Stimulated activated CD8-positive, alpha-beta memory T cell treated with anti-CD3 and anti-CD28 coated beads, Interleukin-7, amount 100 ng/mL, for 24 hours (primary cell): ENCODE data around the gene PLA2G4D.

Experiments used
- DNase-seq: peaks from one replicate; pipeline ENCODE4 v3.0.0-alpha.2; 2020; ENCODE audit warnings: low read depth

The PLA2G4D gene

GRCh38 chr15:42072141-42072685, 22.1 kb downstream of the PLA2G4D start:
- DNase-seq = no peak

- no peak for DNase-seq
Observed at GRCh38 chr15:42071717-42072116, 22.6 kb downstream of the PLA2G4D start.

GRCh38 chr15:42070976-42071350, 23.4 kb downstream of the PLA2G4D start:
- DNase-seq = no peak

- DNase-seq = no peak
Observed at GRCh38 chr15:42070279-42070975, 23.9 kb downstream of the PLA2G4D start.

GRCh38 chr15:42069496-42070278, 24.7 kb downstream of the PLA2G4D start:
- DNase-seq = no peak

GRCh38 chr15:42069025-42069424, 25.3 kb downstream of the PLA2G4D start:
- DNase-seq = no peak

GRCh38 chr15:42068601-42069000, 25.8 kb downstream of the PLA2G4D start:
- DNase-seq = no peak

- no peak for DNase-seq
Observed at GRCh38 chr15:42066764-42067415, 27.5 kb downstream of the PLA2G4D start.

GRCh38 chr15:42065468-42065867, 28.9 kb downstream of the PLA2G4D start:
- no peak for DNase-seq

GRCh38 chr15:42065033-42065432, 29.3 kb downstream of the PLA2G4D start:
- DNase-seq = no peak

- DNase-seq = no peak
Observed at GRCh38 chr15:42064271-42064670, 30.1 kb downstream of the PLA2G4D start.

GRCh38 chr15:42063122-42063848, 31.1 kb downstream of the PLA2G4D start:
- DNase-seq = no peak

GRCh38 chr15:42062284-42062806, 32.0 kb downstream of the PLA2G4D start:
- DNase-seq = no peak

GRCh38 chr15:42060797-42061196, 33.6 kb downstream of the PLA2G4D start:
- DNase-seq = no peak

GRCh38 chr15:42060477-42060763, 33.9 kb downstream of the PLA2G4D start:
- no peak for DNase-seq

- peak; percentile 58 for DNase-seq
Observed at GRCh38 chr15:42059661-42060476, 34.5 kb downstream of the PLA2G4D start.

GRCh38 chr15:42058791-42059190, 35.6 kb downstream of the PLA2G4D start:
- DNase-seq = no peak

- DNase-seq = no peak
Observed at GRCh38 chr15:42057799-42058646, 36.3 kb downstream of the PLA2G4D start.

GRCh38 chr15:42056934-42057798, 37.2 kb downstream of the PLA2G4D start:
- peak; percentile 13 for DNase-seq
